SU-DHL-6 (cell line): ENCODE data around the gene POLR3H.

ENCODE experiments used
- H2AFZ ChIP-seq: fragments of 200-600 bp; sonication (generic); 2 replicates; pipeline ENCODE4 v1.6.1; 2014; ENCODE audit warnings: low read depth, mild to moderate bottlenecking, moderate library complexity, mixed read lengths, antibody characterized with exemption, low read length; ENCODE audit not compliant: severe bottlenecking
- H3F3A ChIP-seq: fragments of 200-600 bp; shearing (Covaris generic); 2 replicates; pipeline ENCODE4 v1.6.0; 2016; ENCODE audit warnings: antibody characterized with exemption, mild to moderate bottlenecking; ENCODE audit not compliant: insufficient read depth
- H3K27ac ChIP-seq: fragments of 200-600 bp; sonication (generic); 2 replicates; pipeline ENCODE4 v1.5.1; 2016; ENCODE audit warnings: low read depth, mild to moderate bottlenecking, low read length, moderate library complexity, mixed read lengths
- H3K27me3 ChIP-seq: fragments of 200-600 bp; sonication (generic), shearing (Covaris generic); 2 replicates; pipeline ENCODE4 v1.6.0; 2014; ENCODE audit warnings: mild to moderate bottlenecking, low read length
- H3K36me3 ChIP-seq: fragments of 200-600 bp; sonication (generic); 2 replicates; pipeline ENCODE4 v1.6.1; 2014; ENCODE audit warnings: mild to moderate bottlenecking, low read length, mixed read lengths
- H3K4me2 ChIP-seq: fragments of 300-600, 200-600 bp; shearing (Covaris generic), sonication (generic); 2 replicates; pipeline ENCODE4 v1.6.0; 2014; ENCODE audit warnings: low read length, low read depth, mild to moderate bottlenecking; ENCODE audit not compliant: poor library complexity, severe bottlenecking
- H3K4me3 ChIP-seq: fragments of 200-600 bp; sonication (generic); 2 replicates; pipeline ENCODE4 v1.5.1; 2014; ENCODE audit warnings: antibody characterized with exemption, low read length, mild to moderate bottlenecking, mixed read lengths; ENCODE audit not compliant: insufficient read depth, poor library complexity, severe bottlenecking
- H3K79me2 ChIP-seq: fragments of 200-600 bp; sonication (generic); 2 replicates; pipeline ENCODE4 v1.6.1; 2014; ENCODE audit warnings: mild to moderate bottlenecking, low read length, moderate library complexity; ENCODE audit not compliant: insufficient read depth
- H3K9ac ChIP-seq: fragments of 200-600 bp; sonication (generic); 2 replicates; pipeline ENCODE4 v1.7.0; 2014; ENCODE audit warnings: mild to moderate bottlenecking, low read length
- H3K9me2 ChIP-seq: fragments of 200-600 bp; sonication (generic); replicated peaks from 2 replicates; pipeline ENCODE4 v1.6.1; 2014; ENCODE audit warnings: low read length; ENCODE audit not compliant: insufficient read depth
- H3K9me3 ChIP-seq: fragments of 200-600 bp; sonication (generic); 2 replicates; pipeline ENCODE4 v1.6.1; 2014; ENCODE audit warnings: low read length, mixed read lengths; ENCODE audit not compliant: insufficient read depth
- H4K20me1 ChIP-seq: fragments of 200-600 bp; sonication (generic); 2 replicates; pipeline ENCODE4 v1.6.1; 2014; ENCODE audit warnings: low read depth, mild to moderate bottlenecking, antibody characterized with exemption, low read length, moderate library complexity, mixed read lengths
- EZH2phosphoT487 ChIP-seq: fragments of 200-600 bp; sonication (generic), shearing (Covaris generic); conservative IDR thresholded peaks from 2 replicates; pipeline ENCODE4 v1.6.1; 2018; ENCODE audit warnings: mild to moderate bottlenecking, antibody characterized with exemption, low read length, moderate library complexity, mixed read lengths
- TF ChIP-seq, protein P1 (sequence below): fragments of 200-600 bp; sonication (generic); IDR thresholded peaks from one replicate; pipeline ENCODE4 v1.5.1; 2017; ENCODE audit warnings: antibody characterized with exemption, mild to moderate bottlenecking, low read length, moderate library complexity; ENCODE audit not compliant: insufficient read depth, poor library complexity, severe bottlenecking

The POLR3H gene

DNA sequence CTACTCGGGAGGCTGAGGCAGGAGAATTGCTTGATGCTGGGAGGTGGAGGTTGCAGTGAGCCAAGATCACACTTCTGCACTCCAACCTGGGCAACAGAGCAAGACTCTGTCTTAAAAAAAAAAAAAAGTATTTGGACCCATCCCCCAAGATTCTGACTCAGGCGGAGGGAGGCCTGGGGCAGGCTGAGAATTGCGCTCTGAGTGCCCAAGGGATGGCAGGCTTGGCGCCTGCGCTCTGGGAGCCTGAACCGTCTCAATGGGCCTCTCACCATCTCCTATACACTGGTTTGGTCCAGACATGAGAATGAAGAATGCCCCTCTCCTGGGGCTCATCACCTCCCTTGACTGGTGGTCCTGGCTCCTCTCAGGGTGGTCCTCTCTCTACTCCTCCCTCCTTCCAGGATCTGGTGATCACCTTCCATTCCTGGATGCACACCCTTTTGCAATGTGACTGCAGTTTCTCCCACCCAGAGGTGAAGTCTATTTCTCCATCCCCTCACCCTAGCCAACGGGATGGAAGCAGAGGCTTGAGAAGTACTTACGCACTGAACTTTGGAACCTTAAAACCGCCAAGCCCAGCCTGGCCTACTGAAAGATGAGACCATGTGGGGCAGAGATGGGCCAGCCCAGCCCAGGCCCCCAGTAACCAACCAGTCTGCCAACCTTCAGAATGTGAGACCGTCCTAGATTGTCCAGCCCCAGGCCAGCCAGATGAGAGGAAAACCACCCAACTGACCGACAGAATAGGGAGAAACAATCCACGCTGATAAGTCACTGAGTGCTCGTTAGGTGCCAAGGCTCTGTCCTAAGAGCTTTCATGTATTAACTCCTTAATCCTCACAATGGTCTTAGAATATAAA, 4.9 kb downstream of the POLR3H start:
- Histone ChIP-seq H3K36me3 (0 out of 2 replicates have a peak, but pooled peaks cover 4% of the 10 kb centered on the region), H3K4me3 (no peak overlapping the region), H3K9me3 (no peaks in the 10 kb centered on the region)

GRCh38 chr22:41538583-41538982, 5.7 kb downstream of the POLR3H start:
- no peak overlapping the region for H2AFZ ChIP-seq
- H3K4me2 ChIP-seq, result no peak overlapping the region
- TF ChIP-seq EZH2phosphoT487, result no peak
- TF ChIP-seq, protein P1, sequence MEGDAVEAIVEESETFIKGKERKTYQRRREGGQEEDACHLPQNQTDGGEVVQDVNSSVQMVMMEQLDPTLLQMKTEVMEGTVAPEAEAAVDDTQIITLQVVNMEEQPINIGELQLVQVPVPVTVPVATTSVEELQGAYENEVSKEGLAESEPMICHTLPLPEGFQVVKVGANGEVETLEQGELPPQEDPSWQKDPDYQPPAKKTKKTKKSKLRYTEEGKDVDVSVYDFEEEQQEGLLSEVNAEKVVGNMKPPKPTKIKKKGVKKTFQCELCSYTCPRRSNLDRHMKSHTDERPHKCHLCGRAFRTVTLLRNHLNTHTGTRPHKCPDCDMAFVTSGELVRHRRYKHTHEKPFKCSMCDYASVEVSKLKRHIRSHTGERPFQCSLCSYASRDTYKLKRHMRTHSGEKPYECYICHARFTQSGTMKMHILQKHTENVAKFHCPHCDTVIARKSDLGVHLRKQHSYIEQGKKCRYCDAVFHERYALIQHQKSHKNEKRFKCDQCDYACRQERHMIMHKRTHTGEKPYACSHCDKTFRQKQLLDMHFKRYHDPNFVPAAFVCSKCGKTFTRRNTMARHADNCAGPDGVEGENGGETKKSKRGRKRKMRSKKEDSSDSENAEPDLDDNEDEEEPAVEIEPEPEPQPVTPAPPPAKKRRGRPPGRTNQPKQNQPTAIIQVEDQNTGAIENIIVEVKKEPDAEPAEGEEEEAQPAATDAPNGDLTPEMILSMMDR, result no peak
- H3K36me3 ChIP-seq, result 0 out of 2 replicates have a peak, but pooled peaks cover 4% of the 10 kb centered on the region
- H3K9ac ChIP-seq, result no peak overlapping the region
- H3K27me3 ChIP-seq, result no peaks in the 10 kb centered on the region
- H3K27ac ChIP-seq, result no peak overlapping the region
- no peaks in the 10 kb centered on the region for H4K20me1 ChIP-seq
- no peaks in the 10 kb centered on the region for H3K9me2 ChIP-seq
- peaks cover 55% of the 10 kb centered on the region for H3K79me2 ChIP-seq
- no peak overlapping the region for H3K4me3 ChIP-seq
- H3K9me3 ChIP-seq, result no peaks in the 10 kb centered on the region
- no peaks in the 10 kb centered on the region for H3F3A ChIP-seq

More for the DNA sequence above, 4.9 kb downstream of the POLR3H start:
- H3K9ac ChIP-seq, result no peak overlapping the region
- no peaks in the 10 kb centered on the region for H4K20me1 ChIP-seq
- H3F3A ChIP-seq, result no peaks in the 10 kb centered on the region
- H2AFZ ChIP-seq, result no peak overlapping the region
- no peaks in the 10 kb centered on the region for H3K27me3 ChIP-seq
- H3K79me2 ChIP-seq, result peaks cover 62% of the 10 kb centered on the region
- no peak overlapping the region for H3K27ac ChIP-seq
- TF ChIP-seq EZH2phosphoT487, result no peak
- TF ChIP-seq, protein P1, result no peak
- H3K9me2 ChIP-seq, result no peaks in the 10 kb centered on the region
- no peak overlapping the region for H3K4me2 ChIP-seq

DNA sequence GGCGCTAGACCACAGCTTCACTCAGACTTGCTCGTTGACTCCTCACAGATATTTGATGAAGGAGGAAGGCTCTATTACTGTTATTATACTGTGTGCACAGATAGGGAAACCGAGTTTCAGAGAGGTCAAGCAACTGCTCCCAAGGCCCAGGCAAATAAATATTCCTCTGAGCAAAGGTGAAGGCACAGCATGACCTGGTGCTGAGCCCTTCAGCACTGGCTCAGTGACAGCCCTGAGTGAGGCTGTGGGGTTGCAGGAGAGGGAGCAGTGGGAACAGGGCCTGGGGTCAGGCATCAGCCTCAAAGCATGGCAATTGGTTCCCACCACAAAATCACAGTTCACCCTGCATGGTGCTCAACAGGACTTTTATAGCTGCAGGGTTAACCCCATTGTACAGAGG, 7.1 kb downstream of the POLR3H start:
- H3K27me3 ChIP-seq, result no peaks in the 10 kb centered on the region
- TF ChIP-seq, protein P1, result no peak
- TF ChIP-seq EZH2phosphoT487, result no peak
- H4K20me1 ChIP-seq, result no peaks in the 10 kb centered on the region
- no peaks in the 10 kb centered on the region for H3F3A ChIP-seq
- no peak overlapping the region for H3K9ac ChIP-seq
- H3K79me2 ChIP-seq, result peaks cover 49% of the 10 kb centered on the region
- H2AFZ ChIP-seq, result no peak overlapping the region
- no peaks in the 10 kb centered on the region for H3K9me2 ChIP-seq
- H3K27ac ChIP-seq, result no peak overlapping the region
- no peak overlapping the region for H3K4me3 ChIP-seq
- no peak overlapping the region for H3K4me2 ChIP-seq
- H3K36me3 ChIP-seq, result 0 out of 2 replicates have a peak, but pooled peaks cover 4% of the 10 kb centered on the region
- no peaks in the 10 kb centered on the region for H3K9me3 ChIP-seq
